ENCODE measurements around the gene MICAL2.

Gene MICAL2

GRCh38 chr11:12076840-12077534, 33.4 kb upstream of the MICAL2 start:
- DNase-seq, result no peak

- no peak for DNase-seq
Observed at GRCh38 chr11:12077535-12078280, 32.7 kb upstream of the MICAL2 start.

- DNase-seq, result no peak
Observed at GRCh38 chr11:12079726-12080556, 30.4 kb upstream of the MICAL2 start.

GRCh38 chr11:12083380-12083779, 27.0 kb upstream of the MICAL2 start:
- DNase-seq, result no peak

- DNase-seq, result no peak
Observed at GRCh38 chr11:12084256-12084655, 26.1 kb upstream of the MICAL2 start.

GRCh38 chr11:12085371-12086251, 24.8 kb upstream of the MICAL2 start:
- no peak for DNase-seq

- no peak for DNase-seq
Observed at GRCh38 chr11:12086271-12087074, 23.9 kb upstream of the MICAL2 start.

GRCh38 chr11:12087075-12088004, 23.1 kb upstream of the MICAL2 start:
- DNase-seq, result no peak

GRCh38 chr11:12088047-12088481, 22.3 kb upstream of the MICAL2 start:
- no peak for DNase-seq

GRCh38 chr11:12088531-12088930, 21.9 kb upstream of the MICAL2 start:
- DNase-seq, result no peak

- no peak for DNase-seq
Observed at GRCh38 chr11:12089041-12089440, 21.3 kb upstream of the MICAL2 start.

GRCh38 chr11:12089473-12089872, 20.9 kb upstream of the MICAL2 start:
- DNase-seq, result no peak

- no peak for DNase-seq
Observed at GRCh38 chr11:12090061-12090591, 20.3 kb upstream of the MICAL2 start.

- DNase-seq, result no peak
Observed at GRCh38 chr11:12090761-12091258, 19.6 kb upstream of the MICAL2 start.

GRCh38 chr11:12091956-12092558, 18.3 kb upstream of the MICAL2 start:
- DNase-seq, result no peak

GRCh38 chr11:12092714-12093113, 17.7 kb upstream of the MICAL2 start:
- no peak for DNase-seq

- no peak for DNase-seq
Observed at GRCh38 chr11:12094872-12095800, 15.3 kb upstream of the MICAL2 start.

- DNase-seq, result no peak
Observed at GRCh38 chr11:12097219-12097618, 13.2 kb upstream of the MICAL2 start.
